ENCODE data around the gene VPS8.

DNA sequence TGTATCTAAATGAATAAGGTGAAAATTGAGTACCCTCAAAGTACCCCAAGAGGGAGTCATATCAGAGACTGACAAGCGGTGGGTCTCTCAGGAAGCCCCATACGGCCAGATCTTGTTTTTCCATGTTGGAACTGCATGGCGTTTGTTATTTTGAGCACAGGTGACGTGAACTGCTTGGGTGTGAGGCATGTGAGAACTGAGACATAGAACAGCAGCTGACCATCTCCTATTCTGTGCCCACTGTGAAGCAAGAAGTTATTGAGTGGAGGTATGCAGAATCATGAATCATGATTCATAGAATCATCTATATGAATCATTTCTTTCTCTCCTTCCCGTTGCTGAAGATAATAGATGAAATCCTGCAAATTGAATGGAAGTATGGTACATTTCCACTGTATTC lies 4.6 kb downstream of the VPS8 start:
- TF ChIP-seq POLR2A (IDR thresholded peaks at IDR 0.05; ENCODE audit: low read length) (no peak), GATA1 (IDR thresholded peaks at IDR 0.05; ENCODE audit: low read depth, low read length) (no peak)

Measured in erythroblast (primary cell).